HCT116 (cell line): ENCODE results near the gene TUBB4B. TPM values are rescaled to one million over a fixed set of nuclear protein-coding genes. Genes with fewer than 3 reads are reported as not detected.

Experiments
- ATAC-seq: fragments of 200-7000 bp; cut with Tn5 transposase; 2 replicates; pipeline ENCODE4 v1.9.1; 2020; ENCODE audit warnings: mild to moderate bottlenecking, moderate library complexity
- BruUV-seq: library from RNA; stranded (reverse); fragments of 400-500 nt; replicated peaks from 2 replicates; lab custom pipeline; 2021; lab: Mats Ljungman, UMichigan
- CTCF ChIA-PET: fragments of 300-600 bp; sonication (Branson Sonifier 250); formaldehyde crosslinking; loops from one replicate; lab custom pipeline; 2021; ENCODE audit warnings: antibody characterized with exemption; lab: Charles Lee
- POLR2A ChIA-PET: fragments of 300-600, 350-600 bp; sonication (Branson Sonifier 250); formaldehyde crosslinking; loops from one replicate; lab custom pipeline; 2021; ENCODE audit warnings: antibody characterized with exemption; lab: Charles Lee
- RAD21 ChIA-PET, 2 experiments: fragments of 300-600 bp; sonication (Branson Sonifier 250); formaldehyde crosslinking; loops; one replicate each; lab custom pipeline; 2023; ENCODE audit warnings: low total read pairs in 2 of 2; ENCODE audit not compliant: uncharacterized antibody in 2 of 2, unreplicated experiment in 2 of 2, low non-redundant PET in 1 of 2; lab: Charles Lee
- DNase-seq: peaks from one replicate; pipeline ENCODE4 v3.0.0-alpha.2; 2010; ENCODE audit warnings: low read depth, low spot score
- H2AFZ ChIP-seq: fragments of 200-600 bp; shearing (Covaris generic), sonication (generic); 2 replicates; pipeline ENCODE4 v1.6.1; 2017; ENCODE audit warnings: low read depth, mixed run types, mixed read lengths, antibody characterized with exemption, low read length; ENCODE audit not compliant: poor library complexity, severe bottlenecking
- H3K27ac ChIP-seq: 2 replicates; pipeline ENCODE4 v1.5.1; 2012; ENCODE audit warnings: low read depth, low read length
- H3K27me3 ChIP-seq: fragments of 200-600 bp; sonication (generic); 2 replicates; pipeline ENCODE4 v1.6.1; 2016; ENCODE audit warnings: mixed run types, low read length, mixed read lengths; ENCODE audit not compliant: insufficient read depth
- H3K36me3 ChIP-seq, 2 experiments: fragments of 200-500 bp in 1 of 2; fragments of 200-600 bp in 1 of 2; sonication (Bioruptor generic) in 1 of 2; sonication (generic) in 1 of 2; 2 replicates each; pipeline versions ENCODE4 v1.5.1 to v1.6.1; 2014 to 2016; ENCODE audit warnings: low read length in 2 of 2, inconsistent platforms in 1 of 2, mixed read lengths in 1 of 2, mixed run types in 1 of 2; ENCODE audit not compliant: insufficient read depth in 2 of 2, control insufficient read depth in 1 of 2
- H3K4me1 ChIP-seq, 2 experiments: fragments of 200-600 bp in 1 of 2; sonication (generic) in 1 of 2; 2 replicates each; pipeline versions ENCODE4 v1.5.1 to v1.6.1; 2012 to 2017; ENCODE audit warnings: low read length in 2 of 2, inconsistent platforms in 1 of 2, mild to moderate bottlenecking in 1 of 2, mixed read lengths in 1 of 2, mixed run types in 1 of 2, moderate library complexity in 1 of 2; ENCODE audit not compliant: insufficient read depth in 2 of 2, control insufficient read depth in 1 of 2
- H3K4me2 ChIP-seq: fragments of 200-600 bp; sonication (generic); 2 replicates; pipeline ENCODE4 v1.6.1; 2017; ENCODE audit warnings: mixed run types, low read length, mixed read lengths
- H3K4me3 ChIP-seq, 2 experiments: fragments of 200-600 bp in 1 of 2; sonication (generic) in 1 of 2; replicated peaks in 1 of 2; 2 replicates each; pipeline ENCODE4 v1.5.1; 2011 to 2016; ENCODE audit warnings: low read length in 2 of 2, control low read depth in 1 of 2, low read depth in 1 of 2, mild to moderate bottlenecking in 1 of 2, mixed read lengths in 1 of 2, mixed run types in 1 of 2
- H3K79me2 ChIP-seq: fragments of 200-600 bp; sonication (generic); 2 replicates; pipeline ENCODE4 v1.6.1; 2017; ENCODE audit warnings: mild to moderate bottlenecking, mixed run types, low read length, moderate library complexity, mixed read lengths; ENCODE audit not compliant: insufficient read depth
- H3K9ac ChIP-seq: fragments of 200-600 bp; sonication (generic); 2 replicates; pipeline ENCODE4 v1.6.1; 2016; ENCODE audit warnings: low read length, mixed read lengths
- H3K9me2 ChIP-seq: fragments of 200-600 bp; sonication (generic), shearing (Covaris generic); 2 replicates; pipeline ENCODE4 v1.6.1; 2017; ENCODE audit warnings: mixed run types, mild to moderate bottlenecking, moderate library complexity; ENCODE audit not compliant: insufficient read depth
- H3K9me3 ChIP-seq, 2 experiments: fragments of 200-500 bp in 1 of 2; fragments of 200-600 bp in 1 of 2; sonication (Bioruptor generic) in 1 of 2; sonication (generic) in 1 of 2; 2 replicates each; pipeline ENCODE4 v1.6.1; 2014 to 2017; ENCODE audit warnings: low read length in 2 of 2, mixed read lengths in 2 of 2, inconsistent platforms in 1 of 2, low read depth in 1 of 2, mild to moderate bottlenecking in 1 of 2, mixed run types in 1 of 2, moderate library complexity in 1 of 2; ENCODE audit not compliant: control insufficient read depth in 1 of 2, insufficient read depth in 1 of 2
- H4K20me1 ChIP-seq: fragments of 200-600 bp; sonication (generic), shearing (Covaris generic); 2 replicates; pipeline ENCODE4 v1.6.1; 2017; ENCODE audit warnings: mixed run types, mild to moderate bottlenecking, moderate library complexity; ENCODE audit not compliant: insufficient read depth
- CEBPB ChIP-seq: IDR thresholded peaks from 2 replicates; pipeline ENCODE4 v1.6.1; 2012; ENCODE audit warnings: low read depth
- EZH2 ChIP-seq: fragments of 200-600 bp; sonication (generic); IDR thresholded peaks from 2 replicates; pipeline ENCODE4 v1.6.1; 2017; ENCODE audit warnings: antibody characterized with exemption, mixed run types
- EZH2phosphoT487 ChIP-seq: fragments of 200-600 bp; IDR thresholded peaks from 2 replicates; pipeline ENCODE4 v1.6.1; 2018; ENCODE audit warnings: antibody characterized with exemption, borderline replicate concordance
- FOSL1 ChIP-seq: IDR thresholded peaks from 2 replicates; pipeline ENCODE4 v1.6.1; 2012; ENCODE audit warnings: low read depth
- JUND ChIP-seq: IDR thresholded peaks from 2 replicates; pipeline ENCODE4 v1.6.1; 2012
- MAX ChIP-seq: IDR thresholded peaks from 2 replicates; pipeline ENCODE4 v1.6.1; 2012
- POLR2A ChIP-seq: IDR thresholded peaks from 2 replicates; pipeline ENCODE4 v1.7.0; 2011; ENCODE audit warnings: borderline replicate concordance; ENCODE audit not compliant: insufficient read depth, insufficient read length; ENCODE audit errors: extremely low read depth
- RAD21 ChIP-seq: IDR thresholded peaks from 2 replicates; pipeline ENCODE4 v1.6.1; 2012; ENCODE audit warnings: low read depth, mild to moderate bottlenecking
- REST ChIP-seq: IDR thresholded peaks from 2 replicates; pipeline ENCODE4 v1.6.1; 2012; ENCODE audit warnings: low read depth
- SIN3A ChIP-seq: IDR thresholded peaks from 2 replicates; pipeline ENCODE4 v1.6.1; 2012; ENCODE audit warnings: low read depth
- SP1 ChIP-seq: IDR thresholded peaks from 2 replicates; pipeline ENCODE4 v1.6.1; 2012; ENCODE audit warnings: low read depth
- SRF ChIP-seq: IDR thresholded peaks from 2 replicates; pipeline ENCODE4 v1.6.1; 2012; ENCODE audit warnings: low read depth
- TCF7L2 ChIP-seq: IDR thresholded peaks from 2 replicates; pipeline ENCODE4 v1.7.0; 2011; ENCODE audit warnings: borderline replicate concordance, inconsistent platforms; ENCODE audit not compliant: insufficient read depth, insufficient read length; ENCODE audit errors: extremely low read depth
- YY1 ChIP-seq: IDR thresholded peaks from 2 replicates; pipeline ENCODE4 v1.6.1; 2011; ENCODE audit warnings: low read length, low read depth, moderate library complexity, mild to moderate bottlenecking; ENCODE audit not compliant: insufficient replicate concordance; ENCODE audit errors: extremely low read depth
- ZBTB33 ChIP-seq: IDR thresholded peaks from 2 replicates; pipeline ENCODE4 v1.6.1; 2011; ENCODE audit warnings: mild to moderate bottlenecking, low read length, moderate library complexity; ENCODE audit not compliant: insufficient replicate concordance; ENCODE audit errors: extremely low read depth
- ZNF274 ChIP-seq: fragments of 200-500 bp; sonication (Bioruptor generic); IDR thresholded peaks from 2 replicates; pipeline ENCODE4 v1.6.1; 2014; ENCODE audit warnings: mild to moderate bottlenecking, low read depth, low read length, inconsistent platforms
- intact Hi-C: fragments of 100-400 bp; cut with micrococcal nuclease; formaldehyde crosslinking; loops from 2 replicates; pipeline ENCODE4 v1.10.0; 2022
- total RNA-seq: library from RNA; stranded (reverse); gene quantifications from one replicate; pipeline ENCODE4 v1.2.1, GENCODE V29; 2021; ENCODE audit not compliant: unreplicated experiment

The TUBB4B gene
- total RNA-seq, 1 experiment from 2014 or later, result 502 TPM

GRCh38 chr9:137232510-137232909 lies 8.6 kb upstream of the TUBB4B start:
- Histone ChIP-seq H3K27ac (no peak overlapping the region), H3K27me3 (no peaks in the 10 kb centered on the region), H4K20me1 (no peaks in the 10 kb centered on the region), H3K79me2 (no peaks in the 10 kb centered on the region), H3K4me3 (no peak overlapping the region), H2AFZ (no peak overlapping the region), H3K36me3 (no peaks in the 10 kb centered on the region), H3K9ac (no peak overlapping the region), H3K9me2 (no peaks in the 10 kb centered on the region), H3K9me3 (no peaks in the 10 kb centered on the region), H3K4me2 (no peak overlapping the region), H3K4me1 (peaks cover 20 to 37% of the 10 kb centered on the region in 2 experiments)
- ATAC-seq (no peak), DNase-seq (no peak)
- ChIA-PET CTCF (no interaction called here), POLR2A (no interaction called here), RAD21 (no interaction called here)
- no TSS peak for BruUV-seq
- TF ChIP-seq REST (no peak), SIN3A (no peak), FOSL1 (no peak), ZBTB33 (no peak), YY1 (no peak), ZNF274 (no peak), EZH2 (no peak), EZH2phosphoT487 (no peak), POLR2A (no peak), SP1 (no peak), RAD21 (no peak), JUND (no peak), SRF (no peak), CEBPB (no peak), MAX (no peak), TCF7L2 (no peak)
- intact Hi-C loops, result no loop called here
